Spleen (tissue), 11 donors: ENCODE data around the gene MAD2L2. TPM values are rescaled to one million over a fixed set of nuclear protein-coding genes. Genes with fewer than 3 reads are reported as not detected.

Experiments
- DNase-seq: peaks from one replicate; pipeline ENCODE4 v3.0.0-alpha.2; 2020
- H3K27ac ChIP-seq, 8 donors: fragments of 200-600 bp; sonication (generic) in 7 of 8; 1 replicate in 4 of 8; 2 replicates in 4 of 8; pipeline versions ENCODE4 v1.5.0 to v1.8.0; 2016 to 2021; ENCODE audit warnings: inconsistent platforms in 4 of 8, mild to moderate bottlenecking in 4 of 8, moderate library complexity in 1 of 8
- H3K27me3 ChIP-seq, 7 donors: fragments of 200-600 bp; sonication (generic) in 6 of 7; replicated peaks in 1 of 7; 1 replicate in 4 of 7; 2 replicates in 3 of 7; pipeline versions ENCODE4 v1.5.0 to v1.8.0; 2016 to 2021; ENCODE audit warnings: inconsistent platforms in 3 of 7, mild to moderate bottlenecking in 1 of 7
- H3K36me3 ChIP-seq, 6 donors: fragments of 200-600 bp; sonication (generic) in 5 of 6; 1 replicate in 4 of 6; 2 replicates in 2 of 6; pipeline versions ENCODE4 v1.5.0 to v1.8.0; 2016 to 2021; ENCODE audit warnings: inconsistent platforms in 2 of 6
- H3K4me1 ChIP-seq, 6 donors: fragments of 200-600 bp; sonication (generic) in 5 of 6; 1 replicate in 3 of 6; 2 replicates in 3 of 6; pipeline versions ENCODE4 v1.5.0 to v1.8.0; 2016 to 2021; ENCODE audit warnings: inconsistent platforms in 3 of 6
- H3K4me3 ChIP-seq, 8 donors: fragments of 200-600 bp; sonication (generic) in 7 of 8; 1 replicate in 4 of 8; 2 replicates in 4 of 8; pipeline versions ENCODE4 v1.5.0 to v1.8.0; 2016 to 2021; ENCODE audit warnings: inconsistent platforms in 4 of 8, mild to moderate bottlenecking in 4 of 8, moderate library complexity in 2 of 8
- H3K9me3 ChIP-seq, 8 donors: fragments of 200-600 bp; sonication (generic) in 7 of 8; 1 replicate in 4 of 8; 2 replicates in 4 of 8; pipeline versions ENCODE4 v1.5.0 to v1.8.0; 2016 to 2021; ENCODE audit warnings: inconsistent platforms in 4 of 8
- CTCF ChIP-seq, 11 experiments: fragments of 200-600 bp in 7 of 11; fragments of 450-650 bp in 4 of 11; sonication (generic) in 4 of 11; IDR thresholded peaks in 8 of 11; conservative IDR thresholded peaks in 3 of 11; 1 replicate in 7 of 11; 2 replicates in 4 of 11; pipeline versions ENCODE4 v1.4.0 to v1.8.0; 2016 to 2021; ENCODE audit warnings: antibody characterized with exemption in 11 of 11, inconsistent platforms in 4 of 11, mild to moderate bottlenecking in 1 of 11
- POLR2A ChIP-seq, 3 donors: fragments of 450-650 bp; IDR thresholded peaks; one replicate each; pipeline ENCODE4 v1.5.1; 2017; ENCODE audit warnings: antibody characterized with exemption in 3 of 3, mild to moderate bottlenecking in 1 of 3
- POLR2AphosphoS5 ChIP-seq, 3 donors: sonication (generic); formaldehyde crosslinking; IDR thresholded peaks; one replicate each; pipeline ENCODE4 v1.5.1; 2017; ENCODE audit warnings: antibody characterized with exemption in 3 of 3
- WGBS, 5 donors: extraction: QIAGEN DNeasy Blood & Tissue Kit in 3 of 5; methylation state at CpG; one replicate each; pipeline versions ENCODE4 v1.1.5 to v1.1.7; 2013 to 2018; 5-methylcytosine and 5-hydroxymethylcytosine counted together
- intact Hi-C: fragments of 100-400 bp; cut with DNase I; formaldehyde crosslinking; loops from one replicate; pipeline ENCODE4 v1.15.0; 2023; ENCODE audit warnings: low total_unique reads
- polyA plus RNA-seq, 3 donors: library from polyadenylated mRNA; stranded (reverse); fragments of 200-250 nt; gene quantifications; one replicate each; pipeline ENCODE4 v1.2.1, GENCODE V29; 2013
- total RNA-seq, 7 donors: library from RNA; depleted of rRNA in 3 of 7; stranded (reverse); fragments of >200 nt in 3 of 7; fragmentation: NEBNext Ultra II Directional in 4 of 7; extraction: Animal tissue kit (Norgen Biotek cat#: 25700) in 4 of 7; gene quantifications; one replicate each; pipeline versions ENCODE4 v1.1.0 to v1.2.1, GENCODE V29; 2016 to 2021
- donor health status: healthy with polysubstance abuse.
- donor health status: DM: no; HTN: no; CAD: no; lungs with moderate emphysema.
- donor health status: DM: no; HTN: no; CAD: no.
- donor health status: Bipolar disorder and iron deficiency.
- donor health status: healthy.
- donor health status: DM: no; HTN: no; CAD: no.
- donor health status: DM: yes; HTN: yes; CAD: no.

MAD2L2 gene
- total and polyA plus RNA-seq, 10 donors = 22.7 to 42.1 (median 32.2) TPM

GRCh38 chr1:11641776-11642305, 39.1 kb downstream of the MAD2L2 start:
- H3K27ac ChIP-seq = no peak overlapping the region
- no peaks in the 10 kb centered on the region for H3K9me3 ChIP-seq
- no peak overlapping the region for H3K4me3 ChIP-seq
- WGBS, 5 donors = 57 to 71% (median 61%) methylated on average over 5 of the region's 5 CpGs
- no peaks in the 10 kb centered on the region for H3K36me3 ChIP-seq
- TF ChIP-seq POLR2A (IDR thresholded peaks at IDR 0.05) (no peak), POLR2AphosphoS5 (IDR thresholded peaks at IDR 0.05) (no peak), CTCF (IDR thresholded peaks at IDR 0.05 in 8 of 11, conservative IDR thresholded peaks at IDR 0.05 in 3 of 11) (no peak)
- DNase-seq = no peak
- intact Hi-C loops = loop anchor here (5.0 to 10.0 kb wide), 3 partner anchors 167 to 400 kb away; partner anchors contain the start of gene DISP3
- H3K4me1 ChIP-seq = peaks cover 0 to 6% (median 0%) of the 10 kb centered on the region in 6 donors
- H3K27me3 ChIP-seq = peaks cover 0 to 61% (median 0%) of the 10 kb centered on the region in 7 donors

- peaks cover 0 to 62% (median 0%) of the 10 kb centered on the region in 7 donors for H3K27me3 ChIP-seq
- no peaks in the 10 kb centered on the region for H3K36me3 ChIP-seq
- no peak overlapping the region for H3K4me3 ChIP-seq
- 63 to 76% (median 68%) methylated on average over 6 of the region's 6 CpGs for WGBS, 5 donors
- intact Hi-C loops = loop anchor here (5.0 to 10.0 kb wide), 3 partner anchors 166 to 399 kb away; partner anchors contain the start of gene DISP3
- no peaks in the 10 kb centered on the region for H3K9me3 ChIP-seq
- TF ChIP-seq CTCF (IDR thresholded peaks at IDR 0.05 in 8 of 11, conservative IDR thresholded peaks at IDR 0.05 in 3 of 11) = no peak
- TF ChIP-seq POLR2A (IDR thresholded peaks at IDR 0.05) = no peak
- no peak for TF ChIP-seq POLR2AphosphoS5 (IDR thresholded peaks at IDR 0.05)
- no peak overlapping the region for H3K27ac ChIP-seq
- peaks cover 0 to 6% (median 0%) of the 10 kb centered on the region in 6 donors for H3K4me1 ChIP-seq
- DNase-seq = no peak
Measured at GRCh38 chr1:11640944-11641343, 40.0 kb downstream of the MAD2L2 start.

GRCh38 chr1:11640101-11640500, 40.8 kb downstream of the MAD2L2 start:
- Histone ChIP-seq H3K27me3 (peaks cover 0 to 68% (median 0%) of the 10 kb centered on the region in 7 donors), H3K36me3 (no peaks in the 10 kb centered on the region), H3K4me1 (peaks cover 0 to 6% (median 0%) of the 10 kb centered on the region in 6 donors), H3K27ac (no peak overlapping the region), H3K4me3 (no peak overlapping the region), H3K9me3 (no peaks in the 10 kb centered on the region)
- DNase-seq = no peak
- 66 to 75% (median 71%) methylated on average over 7 of the region's 7 CpGs for WGBS, 5 donors
- intact Hi-C loops = loop anchor here (5.0 to 10.0 kb wide), 3 partner anchors 165 to 398 kb away; partner anchors contain the start of gene DISP3
- TF ChIP-seq POLR2A (IDR thresholded peaks at IDR 0.05) (no peak), POLR2AphosphoS5 (IDR thresholded peaks at IDR 0.05) (no peak), CTCF (IDR thresholded peaks at IDR 0.05 in 8 of 11, conservative IDR thresholded peaks at IDR 0.05 in 3 of 11) (no peak)

GRCh38 chr1:11639372-11639771, 41.6 kb downstream of the MAD2L2 start:
- no peak for TF ChIP-seq CTCF (IDR thresholded peaks at IDR 0.05 in 8 of 11, conservative IDR thresholded peaks at IDR 0.05 in 3 of 11)
- TF ChIP-seq POLR2AphosphoS5 (IDR thresholded peaks at IDR 0.05) = no peak
- TF ChIP-seq POLR2A (IDR thresholded peaks at IDR 0.05) = no peak

More at GRCh38 chr1:11639372-11639771, 41.6 kb downstream of the MAD2L2 start:
- H3K4me1 ChIP-seq = peaks cover 0 to 6% (median 0%) of the 10 kb centered on the region in 6 donors
- no peak for DNase-seq
- H3K9me3 ChIP-seq = no peaks in the 10 kb centered on the region
- 88 to 95% (median 90%) methylated on average over 4 of the region's 4 CpGs for WGBS, 5 donors
- no peak overlapping the region for H3K4me3 ChIP-seq
- H3K36me3 ChIP-seq = no peaks in the 10 kb centered on the region
- H3K27ac ChIP-seq = no peak overlapping the region
- peaks cover 0 to 72% (median 0%) of the 10 kb centered on the region in 7 donors for H3K27me3 ChIP-seq
- intact Hi-C loops = no loop called here
